HepG2 (cell line): ENCODE measurements around the gene TP73. TPM values are rescaled to one million over a fixed set of nuclear protein-coding genes. Genes with fewer than 3 reads are reported as not detected.

Experiments
- ATAC-seq: fragments of 200-7000 bp; cut with Tn5 transposase; 3 replicates; pipeline ENCODE4 v1.9.1; 2020; ENCODE audit warnings: mild to moderate bottlenecking, moderate library complexity
- BruUV-seq: library from RNA; stranded (reverse); fragments of 400-500 nt; replicated peaks from 2 replicates; lab custom pipeline; 2021; lab: Mats Ljungman, UMichigan
- CTCF ChIA-PET: fragments of 300-600 bp; formaldehyde crosslinking; extraction: SDS; loops from one replicate; lab custom pipeline; 2021; ENCODE audit warnings: low total read pairs, inconsistent platforms, low intra/inter-chr PET ratio; lab: Yijun Ruan, JAX
- POLR2A ChIA-PET: fragments of 350-600 bp; sonication (Branson Sonifier 250); formaldehyde crosslinking; loops from one replicate; lab custom pipeline; 2020; ENCODE audit warnings: antibody characterized with exemption, inconsistent platforms; lab: Yijun Ruan, JAX
- DNase-seq: peaks from one replicate; pipeline ENCODE4 v3.0.0-alpha.2; 2015; ENCODE audit warnings: low spot score
- FAIRE-seq: peaks from 3 replicates; lab custom pipeline; 2011; peaks lifted over from hg19 to GRCh38; lab: Jason Lieb, UNC
- H2AFZ ChIP-seq: one replicate; pipeline ENCODE4 v1.6.1; 2011; ENCODE audit warnings: low read length, inconsistent platforms
- H3K27ac ChIP-seq: fragments of 300-600 bp; 3 replicates; pipeline ENCODE4 v1.8.0; 2011; ENCODE audit warnings: mixed run types, mild to moderate bottlenecking, mixed read lengths, low read length, inconsistent platforms; ENCODE audit not compliant: insufficient read depth; ENCODE audit errors: extremely low read length
- H3K27me3 ChIP-seq, 2 experiments: fragments of 200-600 bp in 1 of 2; 2 replicates in 1 of 2; 3 replicates in 1 of 2; pipeline versions ENCODE4 v1.6.0 to v1.8.0; 2011; ENCODE audit warnings: low read length in 2 of 2, mild to moderate bottlenecking in 2 of 2, moderate library complexity in 2 of 2, inconsistent platforms in 1 of 2; ENCODE audit not compliant: insufficient read depth in 2 of 2, control insufficient read depth in 1 of 2
- H3K36me3 ChIP-seq, 2 experiments: fragments of 200-600 bp in 1 of 2; replicated peaks in 1 of 2; 2 replicates in 1 of 2; 3 replicates in 1 of 2; pipeline versions ENCODE4 v1.5.1 to v1.8.0; 2011; ENCODE audit warnings: low read length in 2 of 2, inconsistent platforms in 1 of 2; ENCODE audit not compliant: insufficient read depth in 2 of 2, control insufficient read depth in 1 of 2
- H3K4me1 ChIP-seq: 2 replicates; pipeline ENCODE4 v1.5.1; 2012; ENCODE audit warnings: low read length, inconsistent platforms; ENCODE audit not compliant: insufficient read depth
- H3K4me2 ChIP-seq: 2 replicates; pipeline ENCODE4 v1.6.0; 2011; ENCODE audit warnings: low read depth, low read length, inconsistent platforms
- H3K4me3 ChIP-seq, 3 experiments: fragments of 200-600 bp in 1 of 3; sonication (generic), shearing (Covaris generic) in 1 of 3; replicated peaks in 1 of 3; 2 replicates each; pipeline ENCODE4 v1.5.1; 2011 to 2016; ENCODE audit warnings: low read length in 3 of 3, inconsistent platforms in 2 of 3, low read depth in 2 of 3, mild to moderate bottlenecking in 2 of 3, control low read depth in 1 of 3, mixed read lengths in 1 of 3; ENCODE audit not compliant: insufficient read depth in 1 of 3
- H3K79me2 ChIP-seq: one replicate; pipeline ENCODE4 v1.6.1; 2011; ENCODE audit warnings: low read length, inconsistent platforms; ENCODE audit not compliant: insufficient read depth
- H3K9ac ChIP-seq: 2 replicates; pipeline ENCODE4 v1.6.0; 2011; ENCODE audit warnings: mild to moderate bottlenecking, low read depth, low read length, inconsistent platforms; ENCODE audit not compliant: insufficient read depth
- H3K9me3 ChIP-seq: 2 replicates; pipeline ENCODE4 v1.5.1; 2012; ENCODE audit warnings: mild to moderate bottlenecking, low read length
- H4K20me1 ChIP-seq: 2 replicates; pipeline ENCODE4 v1.6.0; 2011; ENCODE audit warnings: inconsistent platforms, mild to moderate bottlenecking, low read length, moderate library complexity; ENCODE audit not compliant: insufficient read depth
- SP5 ChIP-seq: IDR thresholded peaks from 2 replicates; pipeline ENCODE4 v1.6.1; 2016; ENCODE audit warnings: low read depth, borderline replicate concordance
- ZFP41 ChIP-seq: sonication (generic); formaldehyde crosslinking; IDR thresholded peaks from 2 replicates; pipeline ENCODE4 v1.4.0; 2020; ENCODE audit warnings: mild to moderate bottlenecking, missing genetic modification reagents, borderline replicate concordance
- ZNF263 ChIP-seq: sonication (generic); formaldehyde crosslinking; IDR thresholded peaks from 2 replicates; pipeline ENCODE4 v1.4.0; 2020; ENCODE audit warnings: missing genetic modification reagents
- WGBS: methylation state at CpG from one replicate; pipeline ENCODE4 v1.1.6; 2017; ENCODE audit warnings: low lambda C conversion rate; 5-methylcytosine and 5-hydroxymethylcytosine counted together
- in situ Hi-C: cut with HindIII; loops from 2 replicates; pipeline ENCODE4 v1.10.0; 2017; ENCODE audit warnings: low pct_unique_long_range_greater_than_20kb; ENCODE audit not compliant: extremely low pct_ligation_motif_present
- intact Hi-C: fragments of 100-400 bp; cut with micrococcal nuclease; formaldehyde crosslinking; loops from one replicate; pipeline ENCODE4 v1.10.0; 2022; ENCODE audit not compliant: unreplicated experiment
- polyA plus RNA-seq, 8 experiments: library from polyadenylated mRNA; depleted of rRNA in 3 of 8; stranded (reverse) in 7 of 8; unstranded in 1 of 8; fragments of >200 nt; fragmentation: Illumina TruSeq in 4 of 8; extraction: Trizol in 4 of 8; gene quantifications; 2 replicates each; pipeline versions ENCODE4 v1.2.1 to v1.2.3, GENCODE V29; 2011 to 2016; ENCODE audit warnings: low read depth in 4 of 8, missing spikeins in 1 of 8, mixed read lengths in 1 of 8; ENCODE audit not compliant: insufficient read depth in 1 of 8
- total RNA-seq, 5 experiments: library from RNA; depleted of rRNA; stranded (reverse); fragments of >200 nt; fragmentation: Illumina TruSeq; extraction: Trizol; gene quantifications; 2 replicates each; pipeline ENCODE4 v1.2.3, GENCODE V29; 2016; ENCODE audit warnings: low read depth in 1 of 5
- TF ChIP-seq, protein P1 (sequence below): sonication (generic); formaldehyde crosslinking; IDR thresholded peaks from 2 replicates; pipeline ENCODE4 v1.9.0; 2021; ENCODE audit warnings: missing genetic modification reagents, borderline replicate concordance
- TF ChIP-seq, protein P2 (sequence below): sonication (generic); formaldehyde crosslinking; IDR thresholded peaks from 2 replicates; pipeline ENCODE4 v1.4.0; 2020; ENCODE audit warnings: missing genetic modification reagents, low read depth, mild to moderate bottlenecking, borderline replicate concordance

The TP73 gene
- total and polyA plus RNA-seq, 2 of the 13 experiments (the other 11 are each of a cell fraction or from before 2014, with no cell fraction given) = 0.49 to 1.1 TPM

DNA sequence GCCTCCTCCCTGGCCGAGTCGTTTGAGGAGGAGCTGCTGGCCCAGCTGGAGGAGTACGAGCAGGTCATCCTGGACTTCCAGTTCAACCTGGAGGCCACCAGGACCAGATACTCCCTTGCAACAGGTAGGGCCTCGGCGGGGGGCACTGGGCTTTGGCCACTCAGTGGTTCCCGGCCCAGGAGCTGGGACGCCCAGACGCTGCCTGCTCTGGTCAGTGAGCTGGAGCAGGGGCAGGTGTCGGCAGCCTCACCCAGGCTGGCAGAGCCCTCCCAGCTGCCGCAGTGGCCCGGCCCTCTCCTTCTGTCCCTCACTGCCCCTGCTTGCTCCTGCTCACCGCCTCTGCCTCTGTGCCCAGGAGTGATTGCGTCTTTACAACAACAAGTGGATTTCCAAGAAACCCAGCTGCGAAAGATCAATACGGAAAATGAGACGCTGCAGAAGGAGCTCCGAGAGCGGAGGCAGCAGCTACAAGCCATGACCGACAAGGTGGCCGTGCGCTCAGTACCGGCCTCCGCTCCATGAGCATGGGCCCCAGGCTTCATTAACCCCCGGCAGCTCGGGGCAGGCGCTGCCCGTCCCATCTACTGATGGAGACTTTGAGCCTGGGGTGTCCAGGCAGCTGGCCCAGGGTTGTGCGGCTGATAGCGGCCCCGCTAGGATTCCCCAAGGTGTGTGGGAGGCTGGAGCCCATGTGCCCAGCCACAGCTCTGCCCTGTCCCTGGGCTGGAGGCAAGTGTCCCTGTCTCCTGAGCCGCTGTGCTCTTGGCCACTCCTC lies 111.2 kb downstream of the TP73 start:
- Histone ChIP-seq H3K79me2 (no peaks in the 10 kb centered on the region), H3K4me2 (no peak overlapping the region), H4K20me1 (no peaks in the 10 kb centered on the region), H3K27me3 (peaks cover 7 to 67% of the 10 kb centered on the region in 2 experiments; a peak in 4 of 5 replicates), H2AFZ (no peak overlapping the region), H3K4me1 (peaks cover 19% of the 10 kb centered on the region), H3K4me3 (no peak overlapping the region), H3K36me3 (no peaks in the 10 kb centered on the region), H3K9me3 (no peaks in the 10 kb centered on the region), H3K9ac (no peak overlapping the region), H3K27ac (no peak overlapping the region)
- TF ChIP-seq ZNF263 (CRISPR knock-in tag) (0 out of 2 replicates have a peak, but pooled peaks have one; percentile 46), ZFP41 (CRISPR knock-in tag) (no peak)
- 49% methylated on average over 14 of the region's 31 CpGs for WGBS
- DNase-seq (no peak), ATAC-seq (peak; percentile 28), FAIRE-seq (no peak)
- in situ Hi-C loops = no loop called here
- BruUV-seq = no TSS peak
- ChIA-PET POLR2A (no interaction called here), CTCF (no interaction called here)
- intact Hi-C loops = no loop called here

DNA sequence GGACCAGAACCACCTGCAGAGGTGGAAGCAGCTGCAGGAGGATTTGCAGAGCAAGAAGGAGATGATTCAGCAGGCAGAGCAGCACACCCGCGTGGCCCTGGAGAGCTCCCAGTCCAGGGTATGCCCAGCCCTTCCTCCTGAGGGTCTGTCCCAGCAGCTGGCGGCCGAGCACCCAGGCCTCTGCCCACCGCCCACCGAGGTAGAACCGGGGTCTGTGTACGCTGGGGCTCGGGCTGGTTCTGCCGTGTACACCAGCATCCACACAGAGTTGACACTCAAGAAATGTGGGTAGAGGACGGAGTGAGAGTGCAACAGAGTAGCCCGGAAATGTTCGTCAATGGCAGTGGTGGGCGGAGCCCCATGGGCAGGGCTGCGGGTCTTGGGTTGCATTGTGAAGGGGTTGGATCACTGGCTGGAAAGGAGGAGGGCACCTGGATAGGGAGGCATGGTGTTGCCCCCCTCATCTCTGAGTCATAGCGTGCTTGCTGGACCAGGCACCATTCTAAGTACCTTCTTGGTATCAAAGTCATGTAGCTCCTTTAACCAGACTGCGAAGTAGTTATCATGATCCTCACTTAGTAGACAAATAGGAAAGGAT lies 115.1 kb downstream of the TP73 start:
- H2AFZ ChIP-seq = no peak overlapping the region
- no peak for TF ChIP-seq SP5 (CRISPR knock-in tag)
- TF ChIP-seq, protein P1, sequence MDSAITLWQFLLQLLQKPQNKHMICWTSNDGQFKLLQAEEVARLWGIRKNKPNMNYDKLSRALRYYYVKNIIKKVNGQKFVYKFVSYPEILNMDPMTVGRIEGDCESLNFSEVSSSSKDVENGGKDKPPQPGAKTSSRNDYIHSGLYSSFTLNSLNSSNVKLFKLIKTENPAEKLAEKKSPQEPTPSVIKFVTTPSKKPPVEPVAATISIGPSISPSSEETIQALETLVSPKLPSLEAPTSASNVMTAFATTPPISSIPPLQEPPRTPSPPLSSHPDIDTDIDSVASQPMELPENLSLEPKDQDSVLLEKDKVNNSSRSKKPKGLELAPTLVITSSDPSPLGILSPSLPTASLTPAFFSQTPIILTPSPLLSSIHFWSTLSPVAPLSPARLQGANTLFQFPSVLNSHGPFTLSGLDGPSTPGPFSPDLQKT (CRISPR knock-in tag) = no peak
- TF ChIP-seq, protein P2, sequence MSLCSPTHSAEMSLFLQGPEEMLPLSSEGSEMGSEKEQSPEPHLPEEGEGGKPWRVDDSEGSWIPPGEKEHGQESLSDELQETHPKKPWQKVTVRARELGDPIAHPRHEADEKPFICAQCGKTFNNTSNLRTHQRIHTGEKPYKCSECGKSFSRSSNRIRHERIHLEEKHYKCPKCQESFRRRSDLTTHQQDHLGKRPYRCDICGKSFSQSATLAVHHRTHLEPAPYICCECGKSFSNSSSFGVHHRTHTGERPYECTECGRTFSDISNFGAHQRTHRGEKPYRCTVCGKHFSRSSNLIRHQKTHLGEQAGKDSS (CRISPR knock-in tag) = no peak
- no peak overlapping the region for H3K27ac ChIP-seq
- H3K79me2 ChIP-seq = no peaks in the 10 kb centered on the region
- in situ Hi-C loops = no loop called here
- H3K4me1 ChIP-seq = peaks cover 38% of the 10 kb centered on the region
- FAIRE-seq = no peak
- H3K4me2 ChIP-seq = no peak overlapping the region
- CTCF ChIA-PET = no interaction called here
- H3K9ac ChIP-seq = no peak overlapping the region
- intact Hi-C loops = no loop called here
- no peak for ATAC-seq
- peaks cover 2 to 35% of the 10 kb centered on the region in 2 experiments; a peak in 4 of 5 replicates for H3K27me3 ChIP-seq
- H3K4me3 ChIP-seq = no peak overlapping the region
- no TSS peak for BruUV-seq
- POLR2A ChIA-PET = interaction anchor here (0.9 kb wide), 1 partner anchor 22 kb away, joined by 3 read pairs; no protein-coding TSS in a partner anchor
- no peaks in the 10 kb centered on the region for H3K36me3 ChIP-seq
- no peaks in the 10 kb centered on the region for H4K20me1 ChIP-seq
- DNase-seq = no peak
- WGBS = 83% methylated on average over 16 of the region's 17 CpGs
- H3K9me3 ChIP-seq = no peaks in the 10 kb centered on the region
